GM23338 (cell line): ENCODE data around the gene ADI1. TPM values are rescaled to one million over a fixed set of nuclear protein-coding genes. Genes with fewer than 3 reads are reported as not detected.
"Not testable (repeated sequence)": the region's sequence is repeated elsewhere in the genome, so short reads cannot be mapped to it uniquely, and the experiment has no call there.

Experiments used
- ATAC-seq: fragments of 200-7000 bp; cut with Tn5 transposase; 3 replicates; pipeline ENCODE4 v1.9.1; 2020
- DNase-seq: peaks from one replicate; pipeline ENCODE4 v3.0.0-alpha.2; 2015; ENCODE audit warnings: low spot score
- H2AFZ ChIP-seq: fragments of 200-600 bp; sonication (generic); 2 replicates; pipeline ENCODE4 v1.8.0; 2016; ENCODE audit warnings: antibody characterized with exemption, mild to moderate bottlenecking, moderate library complexity
- H3F3A ChIP-seq: fragments of 200-600 bp; sonication (generic); replicated peaks from 2 replicates; pipeline ENCODE4 v1.8.0; 2017; ENCODE audit warnings: antibody characterized with exemption, mixed run types, low read depth
- H3K27ac ChIP-seq: fragments of 200-600 bp; sonication (generic); 2 replicates; pipeline ENCODE4 v1.6.1; 2016; ENCODE audit warnings: low read depth
- H3K27me3 ChIP-seq: fragments of 200-600 bp; sonication (generic); 2 replicates; pipeline ENCODE4 v1.8.0; 2016; ENCODE audit warnings: mild to moderate bottlenecking, mixed run types, moderate library complexity; ENCODE audit not compliant: insufficient read depth
- H3K36me3 ChIP-seq: fragments of 200-600 bp; sonication (generic); 2 replicates; pipeline ENCODE4 v1.8.0; 2016; ENCODE audit warnings: mild to moderate bottlenecking; ENCODE audit not compliant: insufficient read depth
- H3K4me1 ChIP-seq: fragments of 200-600 bp; sonication (generic); 2 replicates; pipeline ENCODE4 v1.8.0; 2016; ENCODE audit warnings: mild to moderate bottlenecking, moderate library complexity; ENCODE audit not compliant: insufficient read depth
- H3K4me2 ChIP-seq: fragments of 200-600 bp; sonication (generic); 2 replicates; pipeline ENCODE4 v1.7.1; 2017; ENCODE audit warnings: mixed run types
- H3K4me3 ChIP-seq: fragments of 200-600 bp; sonication (generic); 2 replicates; pipeline ENCODE4 v1.6.1; 2016; ENCODE audit warnings: mixed run types
- H3K79me2 ChIP-seq: fragments of 200-600 bp; sonication (generic); replicated peaks from 2 replicates; pipeline ENCODE4 v1.8.0; 2017; ENCODE audit warnings: mild to moderate bottlenecking; ENCODE audit not compliant: insufficient read depth
- H3K9me2 ChIP-seq: fragments of 200-600 bp; sonication (generic); 2 replicates; pipeline ENCODE4 v1.8.0; 2017; ENCODE audit not compliant: insufficient read depth
- H4K20me1 ChIP-seq: fragments of 200-600 bp; sonication (generic); replicated peaks from 2 replicates; pipeline ENCODE4 v1.8.0; 2017; ENCODE audit warnings: mild to moderate bottlenecking; ENCODE audit not compliant: insufficient read depth
- H3K27ac Mint-ChIP-seq: 2 replicates; pipeline ENCODE4 v1.8.0; 2020; ENCODE audit warnings: inconsistent platforms, mild to moderate bottlenecking, moderate library complexity, mixed read lengths
- H3K27me3 Mint-ChIP-seq: 3 replicates; pipeline ENCODE4 v1.8.0; 2022; ENCODE audit warnings: low read depth, mild to moderate bottlenecking, moderate library complexity, mixed read lengths, inconsistent platforms; ENCODE audit not compliant: insufficient read depth, poor library complexity
- H3K36me3 Mint-ChIP-seq: 3 replicates; pipeline ENCODE4 v1.8.0; 2021; ENCODE audit warnings: low read depth, mild to moderate bottlenecking, inconsistent platforms, moderate library complexity, mixed read lengths
- H3K4me1 Mint-ChIP-seq: 3 replicates; pipeline ENCODE4 v1.8.0; 2020; ENCODE audit warnings: mild to moderate bottlenecking, inconsistent platforms, mixed read lengths
- H3K4me3 Mint-ChIP-seq: 3 replicates; pipeline ENCODE4 v1.8.0; 2021; ENCODE audit warnings: moderate library complexity, mild to moderate bottlenecking, inconsistent platforms, mixed read lengths
- H3K9me3 Mint-ChIP-seq: 3 replicates; pipeline ENCODE4 v1.8.0; 2020; ENCODE audit warnings: moderate library complexity, mild to moderate bottlenecking, inconsistent platforms, mixed read lengths
- EZH2 ChIP-seq: fragments of 200-600 bp; sonication (generic); IDR thresholded peaks from one replicate; pipeline ENCODE4 v1.8.0; 2017; ENCODE audit warnings: antibody characterized with exemption, mild to moderate bottlenecking, low read depth; ENCODE audit not compliant: unreplicated experiment
- EZH2phosphoT487 ChIP-seq: fragments of 200-600 bp; sonication (generic); IDR thresholded peaks from one replicate; pipeline ENCODE4 v1.8.1; 2018; ENCODE audit warnings: antibody characterized with exemption; ENCODE audit not compliant: unreplicated experiment
- JUNB ChIP-seq: IDR thresholded peaks from one replicate; pipeline ENCODE4 v1.6.1; 2016; ENCODE audit warnings: antibody characterized with exemption; ENCODE audit not compliant: unreplicated experiment
- NANOG ChIP-seq: IDR thresholded peaks from 2 replicates; pipeline ENCODE4 v1.6.1; 2016; ENCODE audit warnings: antibody characterized with exemption, borderline replicate concordance
- POLR2AphosphoS5 ChIP-seq: IDR thresholded peaks from 2 replicates; pipeline ENCODE4 v1.6.1; 2016; ENCODE audit warnings: antibody characterized with exemption, low read depth
- ZNF331 ChIP-seq: fragments of 250-450 bp; sonication (Bioruptor Pico); IDR thresholded peaks from 2 replicates; pipeline ENCODE4 v1.5.0; 2020; ENCODE audit warnings: low read depth, mild to moderate bottlenecking, moderate library complexity
- polyA plus RNA-seq: library from polyadenylated mRNA; unstranded; fragments of >200 nt; fragmentation: Nextera tagmentation; extraction: Ambion mirVana; gene quantifications from 2 replicates; pipeline ENCODE4 v1.2.1, GENCODE V29; 2016
- total RNA-seq: library from RNA; depleted of rRNA; stranded (reverse); fragments of >200 nt; shearing (Covaris generic); gene quantifications from 2 replicates; pipeline ENCODE4 v1.2.3, GENCODE V29; 2014
- TF ChIP-seq, protein P1 (sequence below): IDR thresholded peaks from one replicate; pipeline ENCODE4 v1.6.1; 2018; ENCODE audit warnings: antibody characterized with exemption; ENCODE audit not compliant: unreplicated experiment
- TF ChIP-seq, protein P2 (sequence below): IDR thresholded peaks from 2 replicates; pipeline ENCODE4 v1.6.1; 2016; ENCODE audit warnings: antibody characterized with exemption

The ADI1 gene
- total and polyA plus RNA-seq, 2 experiments from 2014 or later: 16.3 to 31.9 TPM

DNA sequence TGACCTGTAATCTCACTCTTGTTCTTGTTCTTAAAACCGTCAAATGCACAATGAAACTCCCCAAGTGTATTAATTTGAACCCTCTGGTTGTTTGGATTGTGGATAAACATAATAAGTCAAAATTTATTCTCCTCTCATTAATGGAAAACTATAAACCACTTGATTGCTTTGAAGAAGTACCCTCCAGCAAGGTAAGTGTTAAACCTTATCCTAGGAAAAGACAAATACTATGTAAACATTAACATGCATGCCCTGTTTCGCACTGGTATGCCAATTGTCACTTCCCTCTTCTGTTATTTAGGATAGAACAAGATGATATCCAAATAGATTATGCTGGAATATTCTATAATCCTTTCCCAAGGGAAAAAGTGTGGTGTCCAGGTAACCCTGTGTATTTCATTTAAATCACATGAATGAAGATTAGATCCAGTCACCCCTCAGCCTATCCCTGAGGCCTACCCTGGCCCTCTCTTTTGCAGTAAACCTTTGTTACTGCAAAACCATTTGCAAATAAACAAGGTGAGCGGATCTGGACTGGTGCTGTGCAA, 1.3 kb downstream of the ADI1 start (continued):
- TF ChIP-seq, protein P1, sequence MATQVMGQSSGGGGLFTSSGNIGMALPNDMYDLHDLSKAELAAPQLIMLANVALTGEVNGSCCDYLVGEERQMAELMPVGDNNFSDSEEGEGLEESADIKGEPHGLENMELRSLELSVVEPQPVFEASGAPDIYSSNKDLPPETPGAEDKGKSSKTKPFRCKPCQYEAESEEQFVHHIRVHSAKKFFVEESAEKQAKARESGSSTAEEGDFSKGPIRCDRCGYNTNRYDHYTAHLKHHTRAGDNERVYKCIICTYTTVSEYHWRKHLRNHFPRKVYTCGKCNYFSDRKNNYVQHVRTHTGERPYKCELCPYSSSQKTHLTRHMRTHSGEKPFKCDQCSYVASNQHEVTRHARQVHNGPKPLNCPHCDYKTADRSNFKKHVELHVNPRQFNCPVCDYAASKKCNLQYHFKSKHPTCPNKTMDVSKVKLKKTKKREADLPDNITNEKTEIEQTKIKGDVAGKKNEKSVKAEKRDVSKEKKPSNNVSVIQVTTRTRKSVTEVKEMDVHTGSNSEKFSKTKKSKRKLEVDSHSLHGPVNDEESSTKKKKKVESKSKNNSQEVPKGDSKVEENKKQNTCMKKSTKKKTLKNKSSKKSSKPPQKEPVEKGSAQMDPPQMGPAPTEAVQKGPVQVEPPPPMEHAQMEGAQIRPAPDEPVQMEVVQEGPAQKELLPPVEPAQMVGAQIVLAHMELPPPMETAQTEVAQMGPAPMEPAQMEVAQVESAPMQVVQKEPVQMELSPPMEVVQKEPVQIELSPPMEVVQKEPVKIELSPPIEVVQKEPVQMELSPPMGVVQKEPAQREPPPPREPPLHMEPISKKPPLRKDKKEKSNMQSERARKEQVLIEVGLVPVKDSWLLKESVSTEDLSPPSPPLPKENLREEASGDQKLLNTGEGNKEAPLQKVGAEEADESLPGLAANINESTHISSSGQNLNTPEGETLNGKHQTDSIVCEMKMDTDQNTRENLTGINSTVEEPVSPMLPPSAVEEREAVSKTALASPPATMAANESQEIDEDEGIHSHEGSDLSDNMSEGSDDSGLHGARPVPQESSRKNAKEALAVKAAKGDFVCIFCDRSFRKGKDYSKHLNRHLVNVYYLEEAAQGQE: no peak
- TF ChIP-seq, protein P2, sequence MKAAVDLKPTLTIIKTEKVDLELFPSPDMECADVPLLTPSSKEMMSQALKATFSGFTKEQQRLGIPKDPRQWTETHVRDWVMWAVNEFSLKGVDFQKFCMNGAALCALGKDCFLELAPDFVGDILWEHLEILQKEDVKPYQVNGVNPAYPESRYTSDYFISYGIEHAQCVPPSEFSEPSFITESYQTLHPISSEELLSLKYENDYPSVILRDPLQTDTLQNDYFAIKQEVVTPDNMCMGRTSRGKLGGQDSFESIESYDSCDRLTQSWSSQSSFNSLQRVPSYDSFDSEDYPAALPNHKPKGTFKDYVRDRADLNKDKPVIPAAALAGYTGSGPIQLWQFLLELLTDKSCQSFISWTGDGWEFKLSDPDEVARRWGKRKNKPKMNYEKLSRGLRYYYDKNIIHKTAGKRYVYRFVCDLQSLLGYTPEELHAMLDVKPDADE: no peak

DNA sequence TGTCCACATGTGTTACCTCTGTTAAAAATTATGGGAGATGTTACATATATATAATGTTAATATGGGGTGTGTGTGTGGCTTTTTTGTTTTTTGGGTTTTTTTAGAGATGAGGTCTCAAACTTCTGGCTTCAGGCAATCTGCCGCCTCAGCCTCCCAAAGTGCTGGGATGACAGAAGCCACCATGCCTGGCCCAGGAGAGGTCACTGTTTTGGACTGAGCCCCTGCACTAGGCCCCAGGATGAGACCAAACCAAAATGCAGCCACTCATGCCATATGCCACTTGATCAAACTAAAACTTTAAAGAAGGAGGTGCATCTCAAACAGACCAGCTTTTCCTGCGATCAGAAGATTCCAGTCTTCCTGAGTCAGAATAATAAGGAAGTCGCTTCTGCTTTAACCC, 2.5 kb downstream of the ADI1 start:
- no peak for DNase-seq
- H3K36me3 Mint-ChIP-seq: peaks cover 36% of the 10 kb centered on the region
- H3K4me3 ChIP-seq: no peak overlapping the region

DNA sequence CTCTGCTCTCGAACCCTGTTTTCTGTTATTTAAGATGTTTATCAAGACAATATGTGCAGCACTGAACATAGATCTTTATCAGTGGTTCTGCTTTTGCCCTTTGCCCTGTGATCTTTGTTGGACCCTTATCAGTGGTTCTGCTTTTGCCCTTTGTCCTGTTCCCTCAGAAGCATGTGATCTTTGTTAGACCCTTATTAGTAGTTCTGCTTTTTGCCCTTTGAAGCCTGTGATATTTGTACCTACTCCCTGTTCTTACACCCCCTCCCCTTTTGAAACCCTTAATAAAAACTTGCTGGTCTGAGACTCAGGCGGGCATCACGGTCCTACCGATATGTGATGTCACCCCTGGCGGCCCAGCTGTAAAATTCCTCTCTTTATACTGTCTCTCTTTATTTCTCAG, 3.9 kb downstream of the ADI1 start:
- not testable (repeated sequence) for H3K4me3 Mint-ChIP-seq, H3K27me3 ChIP-seq, H3F3A ChIP-seq, H3K27ac ChIP-seq, DNase-seq, H3K9me2 ChIP-seq, H3K4me1 ChIP-seq, H3K4me3 ChIP-seq, H2AFZ ChIP-seq, H3K36me3 ChIP-seq, H3K4me2 ChIP-seq, H3K27ac Mint-ChIP-seq, ATAC-seq, H4K20me1 ChIP-seq
- Mint-ChIP-seq H3K36me3 (peaks cover 49% of the 10 kb centered on the region), H3K4me1 (peaks cover 16% of the 10 kb centered on the region), H3K27me3 (peaks cover 13% of the 10 kb centered on the region), H3K9me3 (peaks cover 10% of the 10 kb centered on the region; the same call in 2 of the 3 replicates)
- H3K79me2 ChIP-seq: peaks cover 23% of the 10 kb centered on the region

More for the DNA sequence above, 2.5 kb downstream of the ADI1 start:
- Histone ChIP-seq H3K79me2 (peaks cover 23% of the 10 kb centered on the region), H3K36me3 (no peaks in the 10 kb centered on the region), H3K27ac (no peak overlapping the region), H3K27me3 (0 out of 2 replicates have a peak, but pooled peaks cover 5% of the 10 kb centered on the region), H3K9me2 (no peaks in the 10 kb centered on the region), H3K4me2 (no peak overlapping the region), H3K4me1 (peaks cover 6% of the 10 kb centered on the region; the same call in 1 of the 2 replicates), H4K20me1 (no peaks in the 10 kb centered on the region), H3F3A (0 out of 2 replicates have a peak, but pooled peaks cover 8% of the 10 kb centered on the region), H2AFZ (no peak overlapping the region)
- no peak for ATAC-seq
- TF ChIP-seq NANOG: no peak
- no peak for TF ChIP-seq POLR2AphosphoS5
- TF ChIP-seq, protein P2: no peak
- no peak for TF ChIP-seq JUNB
- TF ChIP-seq, protein P1: no peak
- no peak for TF ChIP-seq EZH2
- TF ChIP-seq EZH2phosphoT487: no peak
- no peak for TF ChIP-seq ZNF331 (CRISPR knock-in tag)
- H3K4me3 Mint-ChIP-seq: no peak overlapping the region
- peaks cover 10% of the 10 kb centered on the region; the same call in 2 of the 3 replicates for H3K9me3 Mint-ChIP-seq
- H3K27me3 Mint-ChIP-seq: peaks cover 18% of the 10 kb centered on the region
- H3K27ac Mint-ChIP-seq: no peak overlapping the region
- H3K4me1 Mint-ChIP-seq: peaks cover 23% of the 10 kb centered on the region
